ENCODE results near the gene CYBC1. TPM values are rescaled to one million over a fixed set of nuclear protein-coding genes. Genes with fewer than 3 reads are reported as not detected.

The CYBC1 gene
- total and polyA plus RNA-seq, 9 of the 15 experiments (the other 6 are each of a cell fraction or from before 2014, with no cell fraction given): 1.3 to 71.8 (median 49.9) TPM

DNA sequence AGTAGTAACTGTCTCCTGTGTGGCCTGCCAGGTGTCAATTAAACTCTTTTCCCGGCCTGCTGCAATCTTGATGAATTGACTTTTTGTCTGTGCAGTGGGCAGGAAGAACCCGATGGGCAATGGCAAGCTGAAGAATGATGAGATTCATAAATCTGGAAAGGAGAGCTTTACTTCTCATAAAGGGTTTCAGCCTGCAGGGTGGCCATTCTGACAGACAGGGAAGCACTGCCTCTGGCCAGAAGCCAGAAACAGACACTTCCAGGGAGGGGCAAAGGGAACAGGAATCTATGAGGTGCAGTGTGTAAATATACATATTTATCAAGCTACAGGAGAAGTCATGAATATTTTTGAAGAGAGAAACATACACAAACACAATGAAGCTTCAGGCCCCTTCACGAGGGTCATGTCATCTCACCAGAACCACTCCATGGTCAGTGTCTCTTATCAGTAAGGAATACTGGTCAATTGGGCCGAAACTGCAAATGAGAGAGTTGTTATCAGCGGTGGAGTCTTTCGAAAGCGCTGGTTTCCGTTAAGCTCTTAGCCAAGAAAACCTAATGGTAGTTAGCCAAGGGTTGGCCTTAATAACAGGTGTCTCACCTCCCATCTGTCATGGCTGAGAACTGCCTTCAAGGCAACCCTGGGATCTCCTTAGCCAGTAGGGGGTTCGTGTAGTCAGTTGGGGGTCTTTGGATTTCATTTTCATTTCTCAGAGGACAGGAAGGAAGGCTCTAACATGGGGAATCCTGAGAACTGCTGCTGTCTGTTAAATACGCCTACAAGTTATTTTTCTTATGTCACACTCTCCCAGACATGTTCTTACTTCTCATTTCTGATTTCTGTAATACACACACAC is 6.7 kb upstream of the CYBC1 start (continued):
- TF ChIP-seq ZNF263 (CRISPR knock-in tag; IDR thresholded peaks at IDR 0.05; ENCODE audit: borderline replicate concordance): no peak
- TF ChIP-seq, protein P1, sequence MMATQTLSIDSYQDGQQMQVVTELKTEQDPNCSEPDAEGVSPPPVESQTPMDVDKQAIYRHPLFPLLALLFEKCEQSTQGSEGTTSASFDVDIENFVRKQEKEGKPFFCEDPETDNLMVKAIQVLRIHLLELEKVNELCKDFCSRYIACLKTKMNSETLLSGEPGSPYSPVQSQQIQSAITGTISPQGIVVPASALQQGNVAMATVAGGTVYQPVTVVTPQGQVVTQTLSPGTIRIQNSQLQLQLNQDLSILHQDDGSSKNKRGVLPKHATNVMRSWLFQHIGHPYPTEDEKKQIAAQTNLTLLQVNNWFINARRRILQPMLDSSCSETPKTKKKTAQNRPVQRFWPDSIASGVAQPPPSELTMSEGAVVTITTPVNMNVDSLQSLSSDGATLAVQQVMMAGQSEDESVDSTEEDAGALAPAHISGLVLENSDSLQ (IDR thresholded peaks at IDR 0.05): peak; percentile 92
- no peak for TF ChIP-seq HOXB6 (CRISPR knock-in tag; IDR thresholded peaks at IDR 0.05; ENCODE audit: borderline replicate concordance)
- TF ChIP-seq PHF20 (IDR thresholded peaks at IDR 0.05; ENCODE audit: partially characterized antibody): no peak
- no peak for TF ChIP-seq SAP30 (IDR thresholded peaks at IDR 0.05; ENCODE audit: borderline replicate concordance, insufficient read depth, low read depth, low read length, poor library complexity, severe bottlenecking)
- TF ChIP-seq WHSC1 (IDR thresholded peaks at IDR 0.05; ENCODE audit: low read length): no peak
- no peak for TF ChIP-seq LARP7 (IDR thresholded peaks at IDR 0.05)
- TF ChIP-seq HIVEP1 (CRISPR knock-in tag; IDR thresholded peaks at IDR 0.05): 0 out of 2 replicates have a peak, but pooled peaks have one; percentile 39
- TF ChIP-seq, protein P2, sequence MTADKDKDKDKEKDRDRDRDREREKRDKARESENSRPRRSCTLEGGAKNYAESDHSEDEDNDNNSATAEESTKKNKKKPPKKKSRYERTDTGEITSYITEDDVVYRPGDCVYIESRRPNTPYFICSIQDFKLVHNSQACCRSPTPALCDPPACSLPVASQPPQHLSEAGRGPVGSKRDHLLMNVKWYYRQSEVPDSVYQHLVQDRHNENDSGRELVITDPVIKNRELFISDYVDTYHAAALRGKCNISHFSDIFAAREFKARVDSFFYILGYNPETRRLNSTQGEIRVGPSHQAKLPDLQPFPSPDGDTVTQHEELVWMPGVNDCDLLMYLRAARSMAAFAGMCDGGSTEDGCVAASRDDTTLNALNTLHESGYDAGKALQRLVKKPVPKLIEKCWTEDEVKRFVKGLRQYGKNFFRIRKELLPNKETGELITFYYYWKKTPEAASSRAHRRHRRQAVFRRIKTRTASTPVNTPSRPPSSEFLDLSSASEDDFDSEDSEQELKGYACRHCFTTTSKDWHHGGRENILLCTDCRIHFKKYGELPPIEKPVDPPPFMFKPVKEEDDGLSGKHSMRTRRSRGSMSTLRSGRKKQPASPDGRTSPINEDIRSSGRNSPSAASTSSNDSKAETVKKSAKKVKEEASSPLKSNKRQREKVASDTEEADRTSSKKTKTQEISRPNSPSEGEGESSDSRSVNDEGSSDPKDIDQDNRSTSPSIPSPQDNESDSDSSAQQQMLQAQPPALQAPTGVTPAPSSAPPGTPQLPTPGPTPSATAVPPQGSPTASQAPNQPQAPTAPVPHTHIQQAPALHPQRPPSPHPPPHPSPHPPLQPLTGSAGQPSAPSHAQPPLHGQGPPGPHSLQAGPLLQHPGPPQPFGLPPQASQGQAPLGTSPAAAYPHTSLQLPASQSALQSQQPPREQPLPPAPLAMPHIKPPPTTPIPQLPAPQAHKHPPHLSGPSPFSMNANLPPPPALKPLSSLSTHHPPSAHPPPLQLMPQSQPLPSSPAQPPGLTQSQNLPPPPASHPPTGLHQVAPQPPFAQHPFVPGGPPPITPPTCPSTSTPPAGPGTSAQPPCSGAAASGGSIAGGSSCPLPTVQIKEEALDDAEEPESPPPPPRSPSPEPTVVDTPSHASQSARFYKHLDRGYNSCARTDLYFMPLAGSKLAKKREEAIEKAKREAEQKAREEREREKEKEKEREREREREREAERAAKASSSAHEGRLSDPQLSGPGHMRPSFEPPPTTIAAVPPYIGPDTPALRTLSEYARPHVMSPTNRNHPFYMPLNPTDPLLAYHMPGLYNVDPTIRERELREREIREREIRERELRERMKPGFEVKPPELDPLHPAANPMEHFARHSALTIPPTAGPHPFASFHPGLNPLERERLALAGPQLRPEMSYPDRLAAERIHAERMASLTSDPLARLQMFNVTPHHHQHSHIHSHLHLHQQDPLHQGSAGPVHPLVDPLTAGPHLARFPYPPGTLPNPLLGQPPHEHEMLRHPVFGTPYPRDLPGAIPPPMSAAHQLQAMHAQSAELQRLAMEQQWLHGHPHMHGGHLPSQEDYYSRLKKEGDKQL (CRISPR knock-in tag; IDR thresholded peaks at IDR 0.05; ENCODE audit: borderline replicate concordance): no peak
- no peak for TF ChIP-seq DDX20 (tag; IDR thresholded peaks at IDR 0.05; ENCODE audit: low read depth)
- TF ChIP-seq ZNF124 (CRISPR knock-in tag; IDR thresholded peaks at IDR 0.05): no peak
- TF ChIP-seq, protein P3, sequence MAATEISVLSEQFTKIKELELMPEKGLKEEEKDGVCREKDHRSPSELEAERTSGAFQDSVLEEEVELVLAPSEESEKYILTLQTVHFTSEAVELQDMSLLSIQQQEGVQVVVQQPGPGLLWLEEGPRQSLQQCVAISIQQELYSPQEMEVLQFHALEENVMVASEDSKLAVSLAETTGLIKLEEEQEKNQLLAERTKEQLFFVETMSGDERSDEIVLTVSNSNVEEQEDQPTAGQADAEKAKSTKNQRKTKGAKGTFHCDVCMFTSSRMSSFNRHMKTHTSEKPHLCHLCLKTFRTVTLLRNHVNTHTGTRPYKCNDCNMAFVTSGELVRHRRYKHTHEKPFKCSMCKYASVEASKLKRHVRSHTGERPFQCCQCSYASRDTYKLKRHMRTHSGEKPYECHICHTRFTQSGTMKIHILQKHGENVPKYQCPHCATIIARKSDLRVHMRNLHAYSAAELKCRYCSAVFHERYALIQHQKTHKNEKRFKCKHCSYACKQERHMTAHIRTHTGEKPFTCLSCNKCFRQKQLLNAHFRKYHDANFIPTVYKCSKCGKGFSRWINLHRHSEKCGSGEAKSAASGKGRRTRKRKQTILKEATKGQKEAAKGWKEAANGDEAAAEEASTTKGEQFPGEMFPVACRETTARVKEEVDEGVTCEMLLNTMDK (IDR thresholded peaks at IDR 0.05; ENCODE audit: borderline replicate concordance, insufficient read depth, low read depth, low read length, poor library complexity, severe bottlenecking): no peak
- TF ChIP-seq, protein P4, sequence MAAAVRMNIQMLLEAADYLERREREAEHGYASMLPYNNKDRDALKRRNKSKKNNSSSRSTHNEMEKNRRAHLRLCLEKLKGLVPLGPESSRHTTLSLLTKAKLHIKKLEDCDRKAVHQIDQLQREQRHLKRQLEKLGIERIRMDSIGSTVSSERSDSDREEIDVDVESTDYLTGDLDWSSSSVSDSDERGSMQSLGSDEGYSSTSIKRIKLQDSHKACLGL (CRISPR knock-in tag; IDR thresholded peaks at IDR 0.05; ENCODE audit: borderline replicate concordance, poor library complexity, severe bottlenecking): no peak
- no peak for TF ChIP-seq ZZZ3 (IDR thresholded peaks at IDR 0.05)
- no peak for TF ChIP-seq RBFOX2 (IDR thresholded peaks at IDR 0.05; ENCODE audit: low read depth, low read length)
- no peak for TF ChIP-seq ELF1 (tag; IDR thresholded peaks at IDR 0.05)
- TF ChIP-seq XRCC5 (IDR thresholded peaks at IDR 0.05; ENCODE audit: low read depth, low read length): no peak
- TF ChIP-seq NR1H2 (CRISPR knock-in tag; IDR thresholded peaks at IDR 0.05): no peak

Data from K562 (cell line).